Lung (tissue), 12 donors: Measurements from ENCODE around the gene NXPH1. TPM values are rescaled to one million over a fixed set of nuclear protein-coding genes. Genes with fewer than 3 reads are reported as not detected.

ENCODE experiments used
- ATAC-seq: fragments of 200-7000 bp; cut with Tn5 transposase; one replicate; pipeline ENCODE4 v1.9.1; 2020; ENCODE audit warnings: moderate number of reproducible peaks; ENCODE audit not compliant: insufficient read depth, low FRiP score
- DNase-seq, 3 donors: peaks; one replicate each; pipeline ENCODE4 v3.0.0-alpha.2; 2013 to 2017
- H3K27ac ChIP-seq, 2 donors: one replicate each; pipeline ENCODE4 v1.5.1; 2013; ENCODE audit warnings: mild to moderate bottlenecking in 2 of 2, moderate library complexity in 2 of 2, control low read depth in 1 of 2, inconsistent platforms in 1 of 2, low read depth in 1 of 2, low read length in 1 of 2
- H3K27me3 ChIP-seq, 3 donors: one replicate each; pipeline ENCODE4 v1.5.1; 2013; ENCODE audit warnings: low read length in 2 of 3; ENCODE audit not compliant: control insufficient read depth in 3 of 3, insufficient read depth in 3 of 3
- H3K36me3 ChIP-seq, 4 donors: one replicate each; pipeline ENCODE4 v1.5.1; 2013; ENCODE audit warnings: low read length in 4 of 4, mild to moderate bottlenecking in 1 of 4, moderate library complexity in 1 of 4; ENCODE audit not compliant: control insufficient read depth in 4 of 4, insufficient read depth in 4 of 4
- H3K4me1 ChIP-seq, 5 donors: one replicate each; pipeline ENCODE4 v1.5.1; 2013; ENCODE audit warnings: low read length in 5 of 5, mild to moderate bottlenecking in 2 of 5, moderate library complexity in 1 of 5; ENCODE audit not compliant: control insufficient read depth in 5 of 5, insufficient read depth in 5 of 5
- H3K4me3 ChIP-seq: one replicate; pipeline ENCODE4 v1.5.1; 2013; ENCODE audit warnings: mild to moderate bottlenecking, control low read depth, moderate library complexity
- H3K9ac ChIP-seq, 2 donors: one replicate each; pipeline ENCODE4 v1.5.1; 2013; ENCODE audit warnings: low read length in 2 of 2, control low read depth in 1 of 2; ENCODE audit not compliant: insufficient read depth in 1 of 2
- H3K9me3 ChIP-seq, 4 donors: one replicate each; pipeline ENCODE4 v1.5.1; 2013; ENCODE audit warnings: low read length in 3 of 4, mild to moderate bottlenecking in 1 of 4, moderate library complexity in 1 of 4; ENCODE audit not compliant: control insufficient read depth in 4 of 4, insufficient read depth in 3 of 4
- WGBS, 2 donors: extraction: QIAGEN DNeasy Blood & Tissue Kit; methylation state at CpG; one replicate each; pipeline ENCODE4 v1.1.7; 2013; 5-methylcytosine and 5-hydroxymethylcytosine counted together
- polyA plus RNA-seq, 2 donors: library from polyadenylated mRNA; stranded (reverse); fragments of 200-250 nt; gene quantifications; one replicate each; pipeline ENCODE4 v1.2.1, GENCODE V29; 2013
- total RNA-seq, 2 donors: library from RNA; depleted of rRNA in 1 of 2; stranded (reverse); fragments of >200 nt in 1 of 2; gene quantifications; one replicate each; pipeline ENCODE4 v1.2.1, GENCODE V29; 2014 to 2021
- TF ChIP-seq, protein P1 (sequence below): IDR thresholded peaks from 2 replicates; pipeline ENCODE4 v1.5.1; 2012; ENCODE audit warnings: mild to moderate bottlenecking; ENCODE audit errors: control extremely low read depth, extremely low read depth
- donor health status: control.
- donor health status: control.
- donor health status: Bipolar disorder and iron deficiency.
- donor health status: healthy.
- donor health status: DM: yes; HTN: yes; CAD: no.

The NXPH1 gene
- total and polyA plus RNA-seq, 4 donors: 0.09 to 0.17 TPM; not detected in 2

- ATAC-seq: no peak
- no peaks in the 10 kb centered on the region for H3K4me1 ChIP-seq
- DNase-seq: no peak
- no peaks in the 10 kb centered on the region for H3K36me3 ChIP-seq
- TF ChIP-seq, protein P1, sequence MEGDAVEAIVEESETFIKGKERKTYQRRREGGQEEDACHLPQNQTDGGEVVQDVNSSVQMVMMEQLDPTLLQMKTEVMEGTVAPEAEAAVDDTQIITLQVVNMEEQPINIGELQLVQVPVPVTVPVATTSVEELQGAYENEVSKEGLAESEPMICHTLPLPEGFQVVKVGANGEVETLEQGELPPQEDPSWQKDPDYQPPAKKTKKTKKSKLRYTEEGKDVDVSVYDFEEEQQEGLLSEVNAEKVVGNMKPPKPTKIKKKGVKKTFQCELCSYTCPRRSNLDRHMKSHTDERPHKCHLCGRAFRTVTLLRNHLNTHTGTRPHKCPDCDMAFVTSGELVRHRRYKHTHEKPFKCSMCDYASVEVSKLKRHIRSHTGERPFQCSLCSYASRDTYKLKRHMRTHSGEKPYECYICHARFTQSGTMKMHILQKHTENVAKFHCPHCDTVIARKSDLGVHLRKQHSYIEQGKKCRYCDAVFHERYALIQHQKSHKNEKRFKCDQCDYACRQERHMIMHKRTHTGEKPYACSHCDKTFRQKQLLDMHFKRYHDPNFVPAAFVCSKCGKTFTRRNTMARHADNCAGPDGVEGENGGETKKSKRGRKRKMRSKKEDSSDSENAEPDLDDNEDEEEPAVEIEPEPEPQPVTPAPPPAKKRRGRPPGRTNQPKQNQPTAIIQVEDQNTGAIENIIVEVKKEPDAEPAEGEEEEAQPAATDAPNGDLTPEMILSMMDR: no peak
- no peak overlapping the region for H3K4me3 ChIP-seq
- H3K27ac ChIP-seq: no peak overlapping the region
- H3K27me3 ChIP-seq: no peaks in the 10 kb centered on the region
- H3K9me3 ChIP-seq: no peaks in the 10 kb centered on the region
- WGBS, 2 donors: 73 to 82% methylated on average over 2 of the region's 2 CpGs
- H3K9ac ChIP-seq: no peak overlapping the region
Measured at GRCh38 chr7:8601121-8601520, 167.7 kb downstream of the NXPH1 start.

- Histone ChIP-seq H3K27ac (no peak overlapping the region), H3K9ac (no peak overlapping the region), H3K9me3 (no peaks in the 10 kb centered on the region), H3K36me3 (no peaks in the 10 kb centered on the region), H3K4me3 (no peak overlapping the region), H3K4me1 (no peaks in the 10 kb centered on the region), H3K27me3 (no peaks in the 10 kb centered on the region)
- 80 to 84% methylated on average over 1 of the region's 1 CpG for WGBS, 2 donors
- TF ChIP-seq, protein P1: no peak
- no peak for DNase-seq
- ATAC-seq: no peak
Measured at GRCh38 chr7:8605221-8605620, 171.8 kb downstream of the NXPH1 start.

DNA sequence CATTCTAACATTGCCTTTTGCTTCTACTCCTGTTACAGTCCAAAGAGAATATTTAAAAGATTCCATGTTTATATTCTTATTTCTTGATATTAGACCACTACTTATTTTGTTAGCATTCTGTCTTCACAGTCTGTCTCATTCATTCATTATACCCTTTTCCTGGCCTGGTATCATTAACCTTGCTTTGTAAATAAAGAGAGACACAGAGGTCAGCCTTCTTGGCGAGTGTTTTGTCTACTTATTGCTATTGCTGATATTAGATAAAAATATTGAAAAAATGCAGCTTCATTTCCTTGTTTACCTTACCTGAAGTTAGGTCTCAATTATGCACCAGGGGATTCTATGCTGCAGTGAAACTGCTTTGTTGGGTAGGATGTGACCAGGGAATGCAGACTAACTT lies 179.2 kb downstream of the NXPH1 start:
- ATAC-seq: no peak
- TF ChIP-seq, protein P1: no peak
- Histone ChIP-seq H3K4me3 (no peak overlapping the region), H3K4me1 (no peaks in the 10 kb centered on the region), H3K27ac (no peak overlapping the region), H3K9ac (no peak overlapping the region), H3K9me3 (no peaks in the 10 kb centered on the region), H3K27me3 (no peaks in the 10 kb centered on the region), H3K36me3 (no peaks in the 10 kb centered on the region)
- WGBS, 2 donors: 29 to 33% methylated on average over 1 of the region's 1 CpG
- no peak for DNase-seq

GRCh38 chr7:8613191-8613590 lies 179.8 kb downstream of the NXPH1 start:
- no peak overlapping the region for H3K27ac ChIP-seq
- WGBS, 2 donors: 83 to 84% methylated on average over 2 of the region's 2 CpGs
- no peaks in the 10 kb centered on the region for H3K4me1 ChIP-seq
- H3K36me3 ChIP-seq: no peaks in the 10 kb centered on the region
- H3K27me3 ChIP-seq: no peaks in the 10 kb centered on the region
- no peak for DNase-seq
- H3K9ac ChIP-seq: no peak overlapping the region
- H3K4me3 ChIP-seq: no peak overlapping the region
- no peak for ATAC-seq
- TF ChIP-seq, protein P1: no peak
- no peaks in the 10 kb centered on the region for H3K9me3 ChIP-seq
